Suprapubic skin (tissue), 3 donors: ENCODE results near the gene LIMA1.

Experiments used
- CTCF ChIP-seq, 2 donors: fragments of 200-600 bp in 1 of 2; fragments of 450-650 bp in 1 of 2; sonication (generic) in 1 of 2; IDR thresholded peaks; one replicate each; pipeline ENCODE4 v1.5.1; 2016 to 2019; ENCODE audit warnings: antibody characterized with exemption in 2 of 2, mild to moderate bottlenecking in 1 of 2, moderate library complexity in 1 of 2
- EP300 ChIP-seq: sonication (generic); formaldehyde crosslinking; IDR thresholded peaks from one replicate; pipeline ENCODE4 v1.6.1; 2017; ENCODE audit warnings: antibody characterized with exemption

- TF ChIP-seq CTCF (IDR thresholded peaks at IDR 0.05) = no peak
- no peak for TF ChIP-seq EP300
These were observed 97.2 kb downstream of the LIMA1 start for GRCh38 chr12:50185970-50186663.
